H9 (cell line): ENCODE measurements around the gene CEP85L. TPM values are rescaled to one million over a fixed set of nuclear protein-coding genes. Genes with fewer than 3 reads are reported as not detected.

Experiments
- DNase-seq: peaks from one replicate; pipeline ENCODE4 v3.0.0-alpha.2; 2017
- H2AFZ ChIP-seq: one replicate; pipeline ENCODE4 v1.6.1; 2013; ENCODE audit warnings: mild to moderate bottlenecking, low read length, control low read depth, moderate library complexity
- H2AK5ac ChIP-seq: 2 replicates; pipeline ENCODE4 v1.6.1; 2013; ENCODE audit warnings: low read length, control low read depth, mixed read lengths; ENCODE audit not compliant: insufficient read length
- H2BK120ac ChIP-seq: one replicate; pipeline ENCODE4 v1.6.1; 2013; ENCODE audit warnings: low read depth, mild to moderate bottlenecking, low read length, control low read depth, inconsistent platforms; ENCODE audit not compliant: poor library complexity, severe bottlenecking
- H2BK12ac ChIP-seq: 2 replicates; pipeline ENCODE4 v1.6.1; 2013; ENCODE audit warnings: low read length, control low read depth, mixed read lengths, low read depth; ENCODE audit not compliant: insufficient read length
- H2BK15ac ChIP-seq: 2 replicates; pipeline ENCODE4 v1.6.1; 2013; ENCODE audit warnings: low read depth, low read length, control low read depth
- H2BK20ac ChIP-seq: one replicate; pipeline ENCODE4 v1.6.1; 2013; ENCODE audit warnings: low read depth, mild to moderate bottlenecking, low read length, control low read depth, inconsistent platforms; ENCODE audit not compliant: poor library complexity, severe bottlenecking
- H2BK5ac ChIP-seq: 2 replicates; pipeline ENCODE4 v1.6.1; 2013; ENCODE audit warnings: low read length, control low read depth, mixed read lengths; ENCODE audit not compliant: insufficient read length
- H3K14ac ChIP-seq: 2 replicates; pipeline ENCODE4 v1.6.1; 2013; ENCODE audit warnings: low read length, control low read depth; ENCODE audit not compliant: insufficient read depth
- H3K18ac ChIP-seq: 2 replicates; pipeline ENCODE4 v1.6.1; 2013; ENCODE audit warnings: low read depth, mild to moderate bottlenecking, mixed read lengths, low read length, control low read depth; ENCODE audit not compliant: insufficient read length
- H3K23ac ChIP-seq: 2 replicates; pipeline ENCODE4 v1.6.1; 2013; ENCODE audit warnings: low read length, control low read depth, mixed read lengths, low read depth; ENCODE audit not compliant: insufficient read length
- H3K23me2 ChIP-seq: 2 replicates; pipeline ENCODE4 v1.6.1; 2013; ENCODE audit warnings: low read depth, mild to moderate bottlenecking, mixed read lengths, low read length, control low read depth; ENCODE audit not compliant: insufficient read length, poor library complexity, severe bottlenecking
- H3K27ac ChIP-seq: 2 replicates; pipeline ENCODE4 v1.5.1; 2013; ENCODE audit warnings: low read length, control low read depth, mixed read lengths, low read depth; ENCODE audit not compliant: insufficient read length
- H3K27me3 ChIP-seq: 2 replicates; pipeline ENCODE4 v1.6.1; 2013; ENCODE audit warnings: low read length, control low read depth, inconsistent platforms; ENCODE audit not compliant: insufficient read depth
- H3K4ac ChIP-seq: 2 replicates; pipeline ENCODE4 v1.6.1; 2013; ENCODE audit warnings: low read depth, mild to moderate bottlenecking, control low read depth, inconsistent platforms, low read length, moderate library complexity
- H3K4me1 ChIP-seq: 2 replicates; pipeline ENCODE4 v1.6.1; 2013; ENCODE audit warnings: low read length, control low read depth, inconsistent platforms; ENCODE audit not compliant: insufficient read depth
- H3K4me2 ChIP-seq: 2 replicates; pipeline ENCODE4 v1.6.1; 2013; ENCODE audit warnings: low read length, control low read depth, mixed read lengths; ENCODE audit not compliant: insufficient read length, insufficient read depth
- H3K56ac ChIP-seq: 2 replicates; pipeline ENCODE4 v1.6.1; 2013; ENCODE audit warnings: low read depth, mild to moderate bottlenecking, mixed read lengths, low read length, control low read depth; ENCODE audit not compliant: insufficient read length
- H3K79me1 ChIP-seq: 2 replicates; pipeline ENCODE4 v1.6.1; 2013; ENCODE audit warnings: low read depth, mild to moderate bottlenecking, moderate library complexity, low read length, control low read depth, inconsistent platforms; ENCODE audit not compliant: insufficient read depth, poor library complexity, severe bottlenecking
- H3K79me2 ChIP-seq: 2 replicates; pipeline ENCODE4 v1.6.1; 2013; ENCODE audit warnings: low read length, control low read depth, inconsistent platforms; ENCODE audit not compliant: insufficient read depth
- H3K9ac ChIP-seq: 2 replicates; pipeline ENCODE4 v1.6.1; 2013; ENCODE audit warnings: low read length, control low read depth, mixed read lengths; ENCODE audit not compliant: insufficient read length; ENCODE audit errors: extremely low read depth
- H3K9me3 ChIP-seq: one replicate; pipeline ENCODE4 v1.6.1; 2013; ENCODE audit warnings: low read depth, low read length, inconsistent platforms; ENCODE audit not compliant: control insufficient read depth
- H3T11ph ChIP-seq: one replicate; pipeline ENCODE4 v1.6.1; 2013; ENCODE audit warnings: mild to moderate bottlenecking, low read length, control low read depth, inconsistent platforms
- H4K20me1 ChIP-seq: one replicate; pipeline ENCODE4 v1.6.1; 2013; ENCODE audit not compliant: control insufficient read depth, insufficient read length, insufficient read depth
- H4K5ac ChIP-seq: 2 replicates; pipeline ENCODE4 v1.6.1; 2013; ENCODE audit warnings: low read depth, mild to moderate bottlenecking, mixed read lengths, low read length, control low read depth; ENCODE audit not compliant: insufficient read length
- H4K8ac ChIP-seq: replicated peaks from 2 replicates; pipeline ENCODE4 v1.6.1; 2013; ENCODE audit warnings: low read length, control low read depth, mixed read lengths, low read depth; ENCODE audit not compliant: insufficient read length
- H4K91ac ChIP-seq: 2 replicates; pipeline ENCODE4 v1.6.1; 2013; ENCODE audit warnings: low read depth, mild to moderate bottlenecking, moderate library complexity, mixed read lengths, low read length, control low read depth; ENCODE audit not compliant: insufficient read length
- H3K27ac Mint-ChIP-seq, 3 experiments: 2 replicates in 2 of 3; 3 replicates in 1 of 3; pipeline ENCODE4 v1.8.0; 2020 to 2021; ENCODE audit warnings: mixed read lengths in 3 of 3, mild to moderate bottlenecking in 1 of 3, moderate library complexity in 1 of 3
- H3K27me3 Mint-ChIP-seq: 2 replicates; pipeline ENCODE4 v1.8.0; 2021; ENCODE audit warnings: low read depth, mild to moderate bottlenecking, moderate library complexity, mixed read lengths
- H3K36me3 Mint-ChIP-seq, 3 experiments: 2 replicates in 2 of 3; 3 replicates in 1 of 3; pipeline ENCODE4 v1.8.0; 2020 to 2021; ENCODE audit warnings: low read depth in 3 of 3, mixed read lengths in 3 of 3; ENCODE audit not compliant: insufficient read depth in 1 of 3
- H3K4me1 Mint-ChIP-seq, 2 experiments: 2 replicates each; pipeline ENCODE4 v1.8.0; 2020; ENCODE audit warnings: mixed read lengths in 2 of 2
- H3K4me3 Mint-ChIP-seq, 2 experiments: 2 replicates in 1 of 2; 3 replicates in 1 of 2; pipeline ENCODE4 v1.8.0; 2020 to 2021; ENCODE audit warnings: mild to moderate bottlenecking in 2 of 2, mixed read lengths in 2 of 2, moderate library complexity in 1 of 2
- H3K9me3 Mint-ChIP-seq, 2 experiments: 2 replicates in 1 of 2; 3 replicates in 1 of 2; pipeline ENCODE4 v1.8.0; 2020; ENCODE audit warnings: mild to moderate bottlenecking in 2 of 2, mixed read lengths in 2 of 2, moderate library complexity in 1 of 2
- WGBS: extraction: QIAGEN DNeasy Blood & Tissue Kit; methylation state at CpG from one replicate; pipeline ENCODE4 v1.1.7; 2013; ENCODE audit warnings: missing lambda C conversion rate, low lambda C conversion rate, mixed read lengths; ENCODE audit not compliant: insufficient read length; ENCODE audit errors: extremely low coverage; 5-methylcytosine and 5-hydroxymethylcytosine counted together
- total RNA-seq: library from RNA; stranded (reverse); gene quantifications from 2 replicates; pipeline ENCODE4 v1.2.1, GENCODE V29; 2021
- TF ChIP-seq, protein P1 (sequence below): fragments of 200-600 bp; sonication (generic); conservative IDR thresholded peaks from 3 replicates; pipeline ENCODE4 v1.8.0; 2021; ENCODE audit warnings: antibody characterized with exemption, mild to moderate bottlenecking

CEP85L gene
- total RNA-seq, 1 experiment from 2014 or later = 3.8 TPM

DNA sequence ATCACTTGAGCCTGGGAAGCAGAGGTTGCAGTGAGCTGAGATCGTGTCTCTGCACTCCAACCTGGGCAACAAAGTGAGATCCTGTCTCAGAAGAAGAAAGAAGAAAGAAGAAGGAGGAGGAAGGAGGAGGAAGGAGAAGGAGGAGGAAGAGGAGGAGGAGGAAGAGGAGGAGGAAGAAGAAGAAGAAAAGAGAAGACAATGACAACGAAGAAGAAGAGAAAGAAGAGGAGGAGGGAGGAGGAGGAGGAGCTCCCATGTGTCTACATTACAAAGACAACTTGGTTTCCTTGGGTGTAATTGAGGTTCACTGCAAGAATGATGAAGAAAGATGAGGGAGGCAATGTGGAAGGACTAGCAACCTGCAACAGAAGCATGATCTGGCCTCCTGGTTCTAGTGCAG is 21.3 kb upstream of the CEP85L start:
- Histone ChIP-seq H4K91ac (no peak overlapping the region), H4K5ac (no peak overlapping the region), H3K4ac (no peak overlapping the region), H3K27me3 (no peaks in the 10 kb centered on the region), H3T11ph (no peak overlapping the region), H3K9me3 (no peaks in the 10 kb centered on the region), H3K14ac (no peak overlapping the region), H2BK15ac (no peak overlapping the region), H3K27ac (no peak overlapping the region), H3K4me2 (no peak overlapping the region), H4K8ac (no peak overlapping the region), H2BK5ac (no peak overlapping the region), H3K79me2 (no peaks in the 10 kb centered on the region), H3K56ac (no peak overlapping the region), H3K23me2 (no peaks in the 10 kb centered on the region), H3K4me1 (no peaks in the 10 kb centered on the region), H3K23ac (no peak overlapping the region), H3K79me1 (no peaks in the 10 kb centered on the region), H2BK20ac (no peak overlapping the region), H2BK120ac (no peak overlapping the region), H2AK5ac (no peak overlapping the region), H3K18ac (no peak overlapping the region), H2AFZ (no peak overlapping the region), H3K9ac (no peak overlapping the region), H4K20me1 (no peaks in the 10 kb centered on the region), H2BK12ac (no peak overlapping the region)
- Mint-ChIP-seq H3K4me3 (no peak overlapping the region), H3K27ac (no peak overlapping the region), H3K4me1 (peaks cover 0 to 2% of the 10 kb centered on the region in 2 experiments; a peak in 1 of 4 replicates), H3K9me3 (no peaks in the 10 kb centered on the region), H3K36me3 (no peaks in the 10 kb centered on the region), H3K27me3 (no peaks in the 10 kb centered on the region; the same call in 1 of the 2 replicates)
- no peak for DNase-seq
- no CpG with 5 or more reads among the region's 2 CpGs for WGBS
- TF ChIP-seq, protein P1, sequence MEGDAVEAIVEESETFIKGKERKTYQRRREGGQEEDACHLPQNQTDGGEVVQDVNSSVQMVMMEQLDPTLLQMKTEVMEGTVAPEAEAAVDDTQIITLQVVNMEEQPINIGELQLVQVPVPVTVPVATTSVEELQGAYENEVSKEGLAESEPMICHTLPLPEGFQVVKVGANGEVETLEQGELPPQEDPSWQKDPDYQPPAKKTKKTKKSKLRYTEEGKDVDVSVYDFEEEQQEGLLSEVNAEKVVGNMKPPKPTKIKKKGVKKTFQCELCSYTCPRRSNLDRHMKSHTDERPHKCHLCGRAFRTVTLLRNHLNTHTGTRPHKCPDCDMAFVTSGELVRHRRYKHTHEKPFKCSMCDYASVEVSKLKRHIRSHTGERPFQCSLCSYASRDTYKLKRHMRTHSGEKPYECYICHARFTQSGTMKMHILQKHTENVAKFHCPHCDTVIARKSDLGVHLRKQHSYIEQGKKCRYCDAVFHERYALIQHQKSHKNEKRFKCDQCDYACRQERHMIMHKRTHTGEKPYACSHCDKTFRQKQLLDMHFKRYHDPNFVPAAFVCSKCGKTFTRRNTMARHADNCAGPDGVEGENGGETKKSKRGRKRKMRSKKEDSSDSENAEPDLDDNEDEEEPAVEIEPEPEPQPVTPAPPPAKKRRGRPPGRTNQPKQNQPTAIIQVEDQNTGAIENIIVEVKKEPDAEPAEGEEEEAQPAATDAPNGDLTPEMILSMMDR = no peak
